ENCODE results near the gene GPSM1. TPM values are rescaled to one million over a fixed set of nuclear protein-coding genes. Genes with fewer than 3 reads are reported as not detected.
"Not testable (repeated sequence)": the region's sequence is repeated elsewhere in the genome, so short reads cannot be mapped to it uniquely, and the experiment has no call there.

GPSM1 gene
- total RNA-seq, 1 donor = 39.1 TPM

- Histone ChIP-seq H2AFZ (ENCODE audit: low read length) (no peak overlapping the region), H3K4me3 (ENCODE audit: insufficient read depth, low read length) (no peak overlapping the region), H3K4me1 (ENCODE audit: insufficient read depth, low read length) (no peaks in the 10 kb centered on the region), H3K4me2 (ENCODE audit: insufficient read depth, low read length) (no peak overlapping the region), H3K27ac (ENCODE audit: low read depth, low read length) (no peak overlapping the region), H3K27me3 (ENCODE audit: insufficient read depth, low read length) (no peaks in the 10 kb centered on the region), H3K36me3 (ENCODE audit: insufficient read depth, low read length) (no peaks in the 10 kb centered on the region), H3K9me3 (ENCODE audit: low read depth, low read length) (peaks cover 7% of the 10 kb centered on the region), H4K20me1 (ENCODE audit: insufficient read depth, low read length) (no peaks in the 10 kb centered on the region), H3K79me2 (ENCODE audit: insufficient read depth, low read length) (no peaks in the 10 kb centered on the region)
- DNase-seq (ENCODE audit: insufficient read length, low spot score, missing footprints) = no peak
- TF ChIP-seq CTCF (IDR thresholded peaks at IDR 0.05; ENCODE audit: extremely low read depth, low read depth, low read length) = no peak
These were observed 8.5 kb upstream of the GPSM1 start for GRCh38 chr9:136318776-136319241.

- H3K27ac ChIP-seq (ENCODE audit: low read depth, low read length); DNase-seq (ENCODE audit: insufficient read length, low spot score, missing footprints); H3K36me3 ChIP-seq (ENCODE audit: insufficient read depth, low read length); H3K4me3 ChIP-seq (ENCODE audit: insufficient read depth, low read length); H3K79me2 ChIP-seq (ENCODE audit: insufficient read depth, low read length); H3K27me3 ChIP-seq (ENCODE audit: insufficient read depth, low read length); H4K20me1 ChIP-seq (ENCODE audit: insufficient read depth, low read length); H3K9me3 ChIP-seq (ENCODE audit: low read depth, low read length); H3K4me2 ChIP-seq (ENCODE audit: insufficient read depth, low read length); H2AFZ ChIP-seq (ENCODE audit: low read length); H3K4me1 ChIP-seq (ENCODE audit: insufficient read depth, low read length): not testable (repeated sequence)
These were observed 8.1 kb upstream of the GPSM1 start for GRCh38 chr9:136319244-136319643.

GRCh38 chr9:136319955-136320354 is 7.4 kb upstream of the GPSM1 start:
- H3K79me2 ChIP-seq (ENCODE audit: insufficient read depth, low read length); H3K9me3 ChIP-seq (ENCODE audit: low read depth, low read length); H3K4me2 ChIP-seq (ENCODE audit: insufficient read depth, low read length); H3K4me1 ChIP-seq (ENCODE audit: insufficient read depth, low read length); H3K36me3 ChIP-seq (ENCODE audit: insufficient read depth, low read length); DNase-seq (ENCODE audit: insufficient read length, low spot score, missing footprints); H3K27ac ChIP-seq (ENCODE audit: low read depth, low read length); H3K4me3 ChIP-seq (ENCODE audit: insufficient read depth, low read length); H2AFZ ChIP-seq (ENCODE audit: low read length); H4K20me1 ChIP-seq (ENCODE audit: insufficient read depth, low read length); H3K27me3 ChIP-seq (ENCODE audit: insufficient read depth, low read length): not testable (repeated sequence)

GRCh38 chr9:136320972-136321371 is 6.4 kb upstream of the GPSM1 start:
- not testable (repeated sequence) for H2AFZ ChIP-seq (ENCODE audit: low read length); DNase-seq (ENCODE audit: insufficient read length, low spot score, missing footprints); H3K79me2 ChIP-seq (ENCODE audit: insufficient read depth, low read length); H3K36me3 ChIP-seq (ENCODE audit: insufficient read depth, low read length); H3K27me3 ChIP-seq (ENCODE audit: insufficient read depth, low read length); H3K9me3 ChIP-seq (ENCODE audit: low read depth, low read length); H3K4me2 ChIP-seq (ENCODE audit: insufficient read depth, low read length); H3K4me1 ChIP-seq (ENCODE audit: insufficient read depth, low read length); H4K20me1 ChIP-seq (ENCODE audit: insufficient read depth, low read length); H3K4me3 ChIP-seq (ENCODE audit: insufficient read depth, low read length); H3K27ac ChIP-seq (ENCODE audit: low read depth, low read length)

- Histone ChIP-seq H3K27me3 (ENCODE audit: insufficient read depth, low read length) (no peaks in the 10 kb centered on the region), H3K4me1 (ENCODE audit: insufficient read depth, low read length) (peaks cover 9% of the 10 kb centered on the region), H3K27ac (ENCODE audit: low read depth, low read length) (no peak overlapping the region), H3K36me3 (ENCODE audit: insufficient read depth, low read length) (no peaks in the 10 kb centered on the region), H4K20me1 (ENCODE audit: insufficient read depth, low read length) (no peaks in the 10 kb centered on the region), H3K79me2 (ENCODE audit: insufficient read depth, low read length) (no peaks in the 10 kb centered on the region), H3K4me2 (ENCODE audit: insufficient read depth, low read length) (no peak overlapping the region), H3K9me3 (ENCODE audit: low read depth, low read length) (peaks cover 3% of the 10 kb centered on the region), H3K4me3 (ENCODE audit: insufficient read depth, low read length) (no peak overlapping the region), H2AFZ (ENCODE audit: low read length) (no peak overlapping the region)
- no peak for DNase-seq (ENCODE audit: insufficient read length, low spot score, missing footprints)
- no peak for TF ChIP-seq CTCF (IDR thresholded peaks at IDR 0.05; ENCODE audit: extremely low read depth, low read depth, low read length)
These were observed 5.8 kb upstream of the GPSM1 start for GRCh38 chr9:136321561-136321960.
